HCT116 (cell line): ENCODE results near the gene GPRIN2.

Experiments used
- CBX3 ChIP-seq: IDR thresholded peaks from 2 replicates; pipeline ENCODE4 v1.6.1; 2012; ENCODE audit warnings: low read depth
- ELF1 ChIP-seq: IDR thresholded peaks from 2 replicates; pipeline ENCODE4 v1.6.1; 2012; ENCODE audit warnings: low read depth, borderline replicate concordance
- EZH2phosphoT487 ChIP-seq: fragments of 200-600 bp; IDR thresholded peaks from 2 replicates; pipeline ENCODE4 v1.6.1; 2018; ENCODE audit warnings: antibody characterized with exemption, borderline replicate concordance
- JUND ChIP-seq: IDR thresholded peaks from 2 replicates; pipeline ENCODE4 v1.6.1; 2012
- POLR2A ChIP-seq: IDR thresholded peaks from 2 replicates; pipeline ENCODE4 v1.7.0; 2011; ENCODE audit warnings: borderline replicate concordance; ENCODE audit not compliant: insufficient read depth, insufficient read length; ENCODE audit errors: extremely low read depth
- POLR2AphosphoS5 ChIP-seq: IDR thresholded peaks from 2 replicates; pipeline ENCODE4 v1.6.1; 2011; ENCODE audit warnings: mild to moderate bottlenecking, low read depth, low read length, moderate library complexity
- RAD21 ChIP-seq: IDR thresholded peaks from 2 replicates; pipeline ENCODE4 v1.6.1; 2012; ENCODE audit warnings: low read depth, mild to moderate bottlenecking
- SRF ChIP-seq: IDR thresholded peaks from 2 replicates; pipeline ENCODE4 v1.6.1; 2012; ENCODE audit warnings: low read depth
- ZNF274 ChIP-seq: fragments of 200-500 bp; sonication (Bioruptor generic); IDR thresholded peaks from 2 replicates; pipeline ENCODE4 v1.6.1; 2014; ENCODE audit warnings: mild to moderate bottlenecking, low read depth, low read length, inconsistent platforms
- TF ChIP-seq, protein P1 (sequence below), 3 experiments: fragments of 200-600 bp in 1 of 3; sonication (generic) in 1 of 3; IDR thresholded peaks in 2 of 3; conservative IDR thresholded peaks in 1 of 3; 2 replicates each; pipeline ENCODE4 v1.5.1; 2012 to 2017; ENCODE audit warnings: low read depth in 2 of 3, low read length in 2 of 3, antibody characterized with exemption in 1 of 3, borderline replicate concordance in 1 of 3, control low read depth in 1 of 3, mild to moderate bottlenecking in 1 of 3, mixed read lengths in 1 of 3, mixed run types in 1 of 3, moderate library complexity in 1 of 3; ENCODE audit not compliant: insufficient read depth in 1 of 3
- TF ChIP-seq, protein P2 (sequence below): IDR thresholded peaks from 2 replicates; pipeline ENCODE4 v1.6.1; 2012
- TF ChIP-seq, protein P3 (sequence below): IDR thresholded peaks from 2 replicates; pipeline ENCODE4 v1.6.1; 2012; ENCODE audit warnings: low read depth

DNA sequence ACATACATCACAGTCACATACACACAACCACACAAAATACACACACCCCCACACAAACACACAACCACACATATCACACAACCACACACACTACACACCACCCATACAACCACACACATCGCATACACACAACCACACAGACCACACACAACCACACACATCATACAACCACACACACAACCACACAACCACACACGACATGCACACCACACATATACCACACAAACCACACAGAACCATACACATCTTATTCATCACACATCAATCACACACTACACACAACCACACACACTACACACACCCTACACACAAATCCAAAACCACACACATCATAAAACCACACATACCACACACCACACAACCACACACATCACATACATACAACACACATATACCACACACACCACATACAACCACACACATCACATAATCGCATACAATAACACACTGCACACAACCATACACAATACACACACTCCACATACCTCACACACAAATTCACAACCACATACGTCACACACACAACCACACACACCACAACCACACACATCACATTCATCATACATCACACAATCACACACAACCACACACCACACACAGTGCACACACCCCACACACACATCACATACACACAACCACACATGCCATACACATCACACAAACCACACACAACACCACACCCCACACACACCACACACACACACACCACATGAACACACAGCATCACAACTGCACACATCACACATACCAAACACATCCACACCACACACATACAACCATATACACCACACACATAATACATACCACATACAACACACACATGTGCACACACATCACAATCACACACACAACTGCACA is 30.4 kb downstream of the GPRIN2 start:
- TF ChIP-seq, protein P1, sequence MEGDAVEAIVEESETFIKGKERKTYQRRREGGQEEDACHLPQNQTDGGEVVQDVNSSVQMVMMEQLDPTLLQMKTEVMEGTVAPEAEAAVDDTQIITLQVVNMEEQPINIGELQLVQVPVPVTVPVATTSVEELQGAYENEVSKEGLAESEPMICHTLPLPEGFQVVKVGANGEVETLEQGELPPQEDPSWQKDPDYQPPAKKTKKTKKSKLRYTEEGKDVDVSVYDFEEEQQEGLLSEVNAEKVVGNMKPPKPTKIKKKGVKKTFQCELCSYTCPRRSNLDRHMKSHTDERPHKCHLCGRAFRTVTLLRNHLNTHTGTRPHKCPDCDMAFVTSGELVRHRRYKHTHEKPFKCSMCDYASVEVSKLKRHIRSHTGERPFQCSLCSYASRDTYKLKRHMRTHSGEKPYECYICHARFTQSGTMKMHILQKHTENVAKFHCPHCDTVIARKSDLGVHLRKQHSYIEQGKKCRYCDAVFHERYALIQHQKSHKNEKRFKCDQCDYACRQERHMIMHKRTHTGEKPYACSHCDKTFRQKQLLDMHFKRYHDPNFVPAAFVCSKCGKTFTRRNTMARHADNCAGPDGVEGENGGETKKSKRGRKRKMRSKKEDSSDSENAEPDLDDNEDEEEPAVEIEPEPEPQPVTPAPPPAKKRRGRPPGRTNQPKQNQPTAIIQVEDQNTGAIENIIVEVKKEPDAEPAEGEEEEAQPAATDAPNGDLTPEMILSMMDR (IDR thresholded peaks at IDR 0.05 in 2 of 3, conservative IDR thresholded peaks at IDR 0.05 in 1 of 3; ENCODE audit: borderline replicate concordance in 1 of 3, insufficient read depth in 1 of 3, low read depth in 2 of 3, low read length in 2 of 3): no peak
- TF ChIP-seq JUND: no peak
- no peak for TF ChIP-seq POLR2A
- TF ChIP-seq, protein P2, sequence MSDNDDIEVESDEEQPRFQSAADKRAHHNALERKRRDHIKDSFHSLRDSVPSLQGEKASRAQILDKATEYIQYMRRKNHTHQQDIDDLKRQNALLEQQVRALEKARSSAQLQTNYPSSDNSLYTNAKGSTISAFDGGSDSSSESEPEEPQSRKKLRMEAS: no peak
- TF ChIP-seq EZH2phosphoT487: no peak
- TF ChIP-seq SRF: no peak
- TF ChIP-seq RAD21: no peak
- no peak for TF ChIP-seq POLR2AphosphoS5
- TF ChIP-seq ELF1: no peak
- no peak for TF ChIP-seq ZNF274
- no peak for TF ChIP-seq CBX3
- TF ChIP-seq, protein P3, sequence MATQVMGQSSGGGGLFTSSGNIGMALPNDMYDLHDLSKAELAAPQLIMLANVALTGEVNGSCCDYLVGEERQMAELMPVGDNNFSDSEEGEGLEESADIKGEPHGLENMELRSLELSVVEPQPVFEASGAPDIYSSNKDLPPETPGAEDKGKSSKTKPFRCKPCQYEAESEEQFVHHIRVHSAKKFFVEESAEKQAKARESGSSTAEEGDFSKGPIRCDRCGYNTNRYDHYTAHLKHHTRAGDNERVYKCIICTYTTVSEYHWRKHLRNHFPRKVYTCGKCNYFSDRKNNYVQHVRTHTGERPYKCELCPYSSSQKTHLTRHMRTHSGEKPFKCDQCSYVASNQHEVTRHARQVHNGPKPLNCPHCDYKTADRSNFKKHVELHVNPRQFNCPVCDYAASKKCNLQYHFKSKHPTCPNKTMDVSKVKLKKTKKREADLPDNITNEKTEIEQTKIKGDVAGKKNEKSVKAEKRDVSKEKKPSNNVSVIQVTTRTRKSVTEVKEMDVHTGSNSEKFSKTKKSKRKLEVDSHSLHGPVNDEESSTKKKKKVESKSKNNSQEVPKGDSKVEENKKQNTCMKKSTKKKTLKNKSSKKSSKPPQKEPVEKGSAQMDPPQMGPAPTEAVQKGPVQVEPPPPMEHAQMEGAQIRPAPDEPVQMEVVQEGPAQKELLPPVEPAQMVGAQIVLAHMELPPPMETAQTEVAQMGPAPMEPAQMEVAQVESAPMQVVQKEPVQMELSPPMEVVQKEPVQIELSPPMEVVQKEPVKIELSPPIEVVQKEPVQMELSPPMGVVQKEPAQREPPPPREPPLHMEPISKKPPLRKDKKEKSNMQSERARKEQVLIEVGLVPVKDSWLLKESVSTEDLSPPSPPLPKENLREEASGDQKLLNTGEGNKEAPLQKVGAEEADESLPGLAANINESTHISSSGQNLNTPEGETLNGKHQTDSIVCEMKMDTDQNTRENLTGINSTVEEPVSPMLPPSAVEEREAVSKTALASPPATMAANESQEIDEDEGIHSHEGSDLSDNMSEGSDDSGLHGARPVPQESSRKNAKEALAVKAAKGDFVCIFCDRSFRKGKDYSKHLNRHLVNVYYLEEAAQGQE: no peak
